Measurements from ENCODE around the gene TFIP11.

TFIP11 gene

DNA sequence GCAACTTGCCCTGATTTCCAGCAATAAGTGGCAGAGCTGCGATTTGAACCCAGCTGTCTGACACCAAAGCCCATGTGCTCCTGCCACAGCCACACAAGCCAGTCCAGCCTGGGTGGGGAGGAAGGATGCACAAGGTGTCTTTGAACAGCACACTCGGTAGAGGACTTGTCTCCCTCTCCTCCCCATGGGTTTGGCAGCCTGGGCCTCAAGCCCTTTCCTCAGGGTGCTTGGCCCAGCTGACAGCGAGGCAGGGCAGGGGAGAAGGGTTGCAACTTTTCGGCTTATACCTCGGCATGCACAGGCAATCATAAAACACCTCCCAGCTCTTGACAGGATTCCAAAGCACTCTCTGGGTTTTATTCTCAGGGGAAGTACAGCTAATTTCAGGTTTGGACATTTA, 63.9 kb downstream of the TFIP11 start:
- Histone ChIP-seq H3K9me3 (ENCODE audit: control insufficient read depth, insufficient read depth, low read length) (no peaks in the 10 kb centered on the region), H3K9ac (ENCODE audit: low read depth, low read length) (no peak overlapping the region), H3K36me3 (ENCODE audit: insufficient read depth, low read length) (peaks cover 9% of the 10 kb centered on the region), H3K4me1 (ENCODE audit: insufficient read depth, low read length) (no peaks in the 10 kb centered on the region)

DNA sequence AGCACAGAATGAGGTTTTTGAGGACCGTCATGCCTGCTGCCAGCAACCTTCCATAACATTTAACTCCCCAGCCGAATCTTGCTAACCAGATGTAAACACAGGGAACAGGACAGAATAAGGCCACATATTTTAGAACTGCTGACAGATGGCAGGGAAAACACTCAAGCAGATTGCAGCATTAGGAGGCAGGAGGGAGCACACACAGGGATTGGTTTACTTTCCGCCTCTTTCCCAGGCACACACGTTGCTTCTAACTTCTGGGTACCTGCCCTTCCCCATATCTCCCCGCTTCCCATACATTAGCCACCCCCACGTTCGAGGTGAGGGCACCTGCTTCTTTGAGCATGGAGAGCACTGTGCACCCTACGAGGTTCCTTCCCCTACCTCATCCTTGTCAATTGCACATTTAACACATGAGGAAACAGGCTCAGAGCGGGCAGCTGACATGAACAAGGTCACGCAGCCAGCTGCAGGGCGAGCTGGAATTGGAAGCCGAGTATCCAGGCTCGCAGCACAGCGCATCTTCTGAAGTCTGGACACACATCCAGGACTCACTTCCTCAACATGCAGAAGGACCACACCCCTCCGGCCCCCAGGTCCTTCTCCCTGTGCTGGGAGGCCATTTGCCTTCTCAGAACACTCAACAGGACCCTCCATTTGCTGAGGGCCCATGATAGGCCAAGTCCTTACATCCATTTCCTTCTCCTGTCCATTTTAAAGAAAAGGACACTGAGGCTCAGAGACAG, 64.5 kb downstream of the TFIP11 start:
- Histone ChIP-seq H3K36me3 (ENCODE audit: insufficient read depth, low read length) (peaks cover 6% of the 10 kb centered on the region), H3K4me1 (ENCODE audit: insufficient read depth, low read length) (no peaks in the 10 kb centered on the region), H3K9me3 (ENCODE audit: control insufficient read depth, insufficient read depth, low read length) (no peaks in the 10 kb centered on the region), H3K9ac (ENCODE audit: low read depth, low read length) (no peak overlapping the region)

DNA sequence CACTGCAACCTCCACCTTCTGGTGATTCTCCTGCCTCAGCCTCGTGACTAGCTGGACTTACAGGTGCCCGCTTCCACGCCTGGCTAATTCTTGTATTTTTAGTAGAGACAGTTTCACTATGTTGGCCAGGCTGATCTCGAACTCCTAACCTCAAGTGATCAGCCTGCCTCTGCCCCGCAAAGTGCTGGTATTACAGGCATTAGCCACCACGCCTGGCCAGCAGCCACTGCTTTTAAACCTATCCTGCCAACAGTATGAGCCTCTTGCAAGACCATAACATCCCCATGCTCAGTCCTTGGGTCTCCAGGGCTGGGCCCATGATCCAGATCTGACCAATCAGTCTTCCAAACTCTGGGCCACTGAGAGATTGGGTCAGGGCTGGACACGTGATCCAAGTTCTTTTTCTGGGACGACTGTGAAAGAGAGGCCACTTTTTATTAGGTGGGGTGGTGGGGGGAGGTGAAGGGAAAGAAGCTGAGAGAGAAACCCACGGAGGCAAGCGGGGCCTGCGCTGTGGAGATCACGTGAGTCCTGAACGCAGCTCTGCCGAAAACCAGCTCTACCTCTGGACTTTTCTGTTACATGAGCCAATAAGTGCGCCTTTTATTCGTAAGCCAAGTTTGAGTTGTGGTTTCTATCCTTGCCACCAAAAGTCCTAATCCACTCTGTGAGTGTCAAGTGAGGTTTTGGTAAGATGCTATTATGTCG, 65.3 kb downstream of the TFIP11 start:
- no peaks in the 10 kb centered on the region; the same call in 1 of the 2 replicates for H3K36me3 ChIP-seq (ENCODE audit: insufficient read depth, low read length)
- peaks cover 6% of the 10 kb centered on the region; the same call in 1 of the 2 replicates for H3K4me1 ChIP-seq (ENCODE audit: insufficient read depth, low read length)
- no peaks in the 10 kb centered on the region for H3K9me3 ChIP-seq (ENCODE audit: control insufficient read depth, insufficient read depth, low read length)
- no peak overlapping the region for H3K9ac ChIP-seq (ENCODE audit: low read depth, low read length)

DNA sequence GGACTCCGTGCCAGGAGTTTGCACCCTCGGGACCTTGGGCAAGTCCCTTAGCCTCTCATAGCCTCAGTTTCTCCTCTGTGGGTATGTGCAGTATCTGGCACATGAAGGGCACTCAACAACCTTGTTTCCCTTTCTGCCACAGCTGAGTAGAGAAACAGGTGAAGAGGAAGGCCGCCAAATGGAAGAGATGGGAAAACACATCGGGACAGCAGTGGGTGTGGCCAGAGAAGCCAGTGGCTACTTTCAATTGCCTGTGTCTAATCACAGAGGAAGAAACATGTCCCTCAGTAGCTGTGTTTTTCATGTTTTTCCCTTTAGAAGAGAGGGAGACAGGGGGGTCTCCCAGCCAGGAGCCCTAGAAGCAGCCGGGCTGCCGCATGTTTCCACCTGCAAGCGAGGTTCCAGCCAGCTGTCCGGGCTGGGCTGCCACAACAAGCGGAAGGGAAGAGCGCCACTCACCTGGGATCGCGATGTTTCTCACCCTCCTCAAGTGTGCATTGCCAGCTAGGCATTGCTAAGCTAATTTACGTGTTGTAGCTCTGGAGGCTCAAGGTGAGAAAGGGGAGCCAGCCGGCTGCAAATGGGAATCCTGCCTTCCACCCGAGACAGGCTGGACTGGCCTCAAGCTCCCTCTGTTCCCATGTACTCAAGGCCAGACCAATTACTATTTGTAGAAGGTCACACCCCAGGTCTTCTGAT, 66.5 kb downstream of the TFIP11 start:
- Histone ChIP-seq H3K4me1 (ENCODE audit: insufficient read depth, low read length) (peaks cover 7% of the 10 kb centered on the region; the same call in 1 of the 2 replicates), H3K36me3 (ENCODE audit: insufficient read depth, low read length) (no peaks in the 10 kb centered on the region; the same call in 1 of the 2 replicates), H3K9me3 (ENCODE audit: control insufficient read depth, insufficient read depth, low read length) (no peaks in the 10 kb centered on the region), H3K9ac (ENCODE audit: low read depth, low read length) (no peak overlapping the region)

DNA sequence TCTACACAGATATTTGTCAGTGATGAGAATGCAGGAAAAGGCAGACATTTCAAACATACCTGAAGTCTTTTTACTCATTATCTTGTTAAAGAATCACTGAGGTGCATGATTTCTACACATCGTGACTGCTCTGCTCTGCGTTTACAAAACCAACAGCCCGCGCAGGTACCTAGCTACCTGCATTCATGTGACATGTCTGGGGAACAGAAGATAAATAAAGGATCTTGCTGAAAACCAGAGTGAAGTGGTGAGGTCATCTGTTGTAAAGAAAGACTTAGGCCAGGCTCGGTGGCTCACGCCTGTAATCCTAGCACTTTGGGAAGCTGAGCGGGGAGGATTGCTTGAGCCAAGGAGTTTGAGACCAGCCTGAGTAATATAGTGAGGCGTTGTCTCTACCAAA, 67.5 kb downstream of the TFIP11 start:
- Histone ChIP-seq H3K4me1 (ENCODE audit: insufficient read depth, low read length) (peaks cover 7% of the 10 kb centered on the region; the same call in 1 of the 2 replicates), H3K9ac (ENCODE audit: low read depth, low read length) (no peak overlapping the region), H3K9me3 (ENCODE audit: control insufficient read depth, insufficient read depth, low read length) (no peaks in the 10 kb centered on the region), H3K36me3 (ENCODE audit: insufficient read depth, low read length) (no peaks in the 10 kb centered on the region; the same call in 1 of the 2 replicates)

GRCh38 chr22:26443901-26444690, 68.2 kb downstream of the TFIP11 start:
- no peaks in the 10 kb centered on the region; the same call in 1 of the 2 replicates for H3K36me3 ChIP-seq (ENCODE audit: insufficient read depth, low read length)
- H3K9me3 ChIP-seq (ENCODE audit: control insufficient read depth, insufficient read depth, low read length) = no peaks in the 10 kb centered on the region
- H3K4me1 ChIP-seq (ENCODE audit: insufficient read depth, low read length) = peaks cover 7% of the 10 kb centered on the region; the same call in 1 of the 2 replicates
- H3K9ac ChIP-seq (ENCODE audit: low read depth, low read length) = no peak overlapping the region

- Histone ChIP-seq H3K9me3 (ENCODE audit: control insufficient read depth, insufficient read depth, low read length) (no peaks in the 10 kb centered on the region), H3K36me3 (ENCODE audit: insufficient read depth, low read length) (no peaks in the 10 kb centered on the region; the same call in 1 of the 2 replicates), H3K4me1 (ENCODE audit: insufficient read depth, low read length) (peaks cover 7% of the 10 kb centered on the region; the same call in 1 of the 2 replicates), H3K9ac (ENCODE audit: low read depth, low read length) (no peak overlapping the region; the same call in 1 of the 2 replicates)
These were observed 70.1 kb downstream of the TFIP11 start for GRCh38 chr22:26442086-26442756.
